ENCODE measurements around the gene RAD51. TPM values are rescaled to one million over a fixed set of nuclear protein-coding genes. Genes with fewer than 3 reads are reported as not detected.

The RAD51 gene
- total RNA-seq, 1 experiment from 2014 or later, result 22.5 TPM

GRCh38 chr15:40714144-40714543, 19.2 kb downstream of the RAD51 start:
- Histone ChIP-seq H2AFZ (no peak overlapping the region), H3K27me3 (ENCODE audit: insufficient read depth, low read depth) (no peaks in the 10 kb centered on the region), H3K4me2 (no peak overlapping the region), H3K4me1 (replicated peaks; ENCODE audit: insufficient read depth) (no peaks in the 10 kb centered on the region), H3K79me2 (ENCODE audit: low read depth) (no peaks in the 10 kb centered on the region), H3K36me3 (ENCODE audit: low read depth) (no peaks in the 10 kb centered on the region), H3F3A (ENCODE audit: insufficient read depth, low read depth) (no peaks in the 10 kb centered on the region), H3K9me3 (ENCODE audit: insufficient read depth, low read depth) (no peaks in the 10 kb centered on the region), H3K9me2 (ENCODE audit: insufficient read depth) (no peaks in the 10 kb centered on the region), H3K27ac (no peak overlapping the region), H3K4me3 (no peak overlapping the region), H4K20me1 (ENCODE audit: insufficient read depth) (no peaks in the 10 kb centered on the region)
- TF ChIP-seq, protein P1, sequence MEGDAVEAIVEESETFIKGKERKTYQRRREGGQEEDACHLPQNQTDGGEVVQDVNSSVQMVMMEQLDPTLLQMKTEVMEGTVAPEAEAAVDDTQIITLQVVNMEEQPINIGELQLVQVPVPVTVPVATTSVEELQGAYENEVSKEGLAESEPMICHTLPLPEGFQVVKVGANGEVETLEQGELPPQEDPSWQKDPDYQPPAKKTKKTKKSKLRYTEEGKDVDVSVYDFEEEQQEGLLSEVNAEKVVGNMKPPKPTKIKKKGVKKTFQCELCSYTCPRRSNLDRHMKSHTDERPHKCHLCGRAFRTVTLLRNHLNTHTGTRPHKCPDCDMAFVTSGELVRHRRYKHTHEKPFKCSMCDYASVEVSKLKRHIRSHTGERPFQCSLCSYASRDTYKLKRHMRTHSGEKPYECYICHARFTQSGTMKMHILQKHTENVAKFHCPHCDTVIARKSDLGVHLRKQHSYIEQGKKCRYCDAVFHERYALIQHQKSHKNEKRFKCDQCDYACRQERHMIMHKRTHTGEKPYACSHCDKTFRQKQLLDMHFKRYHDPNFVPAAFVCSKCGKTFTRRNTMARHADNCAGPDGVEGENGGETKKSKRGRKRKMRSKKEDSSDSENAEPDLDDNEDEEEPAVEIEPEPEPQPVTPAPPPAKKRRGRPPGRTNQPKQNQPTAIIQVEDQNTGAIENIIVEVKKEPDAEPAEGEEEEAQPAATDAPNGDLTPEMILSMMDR (conservative IDR thresholded peaks at IDR 0.05), result no peak
- TF ChIP-seq EZH2 (IDR thresholded peaks at IDR 0.05; ENCODE audit: low read depth), result no peak
- no TSS peak for BruUV-seq (replicated peaks)
- POLR2A ChIA-PET (ENCODE audit: unreplicated experiment), result no interaction called here
- intact Hi-C loops (cut with micrococcal nuclease; ENCODE audit: unreplicated experiment), result no loop called here
- CTCF ChIA-PET, result no interaction called here
- no peak for DNase-seq

DNA sequence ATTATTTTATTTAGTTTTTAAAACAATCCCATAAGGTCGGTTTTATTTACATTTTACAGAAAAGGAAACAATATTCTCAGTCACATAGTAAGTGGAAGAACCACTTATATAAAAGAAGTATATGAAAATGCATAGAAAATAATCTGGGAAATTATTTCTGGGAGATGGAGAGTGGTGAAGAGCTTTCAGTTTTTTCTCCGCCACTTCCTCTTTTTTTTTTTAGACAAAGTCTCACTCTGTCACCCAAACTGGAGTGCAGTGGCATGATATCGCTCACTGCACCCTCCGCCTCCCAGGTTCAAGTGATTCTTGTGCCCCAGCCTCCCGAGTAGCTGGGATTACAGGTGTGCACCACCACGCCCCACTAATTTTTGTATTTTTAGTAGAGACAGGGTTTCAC, 21.2 kb downstream of the RAD51 start:
- Histone ChIP-seq H3K27ac (no peak overlapping the region), H3K4me3 (no peak overlapping the region), H3K9me3 (ENCODE audit: insufficient read depth, low read depth) (no peaks in the 10 kb centered on the region), H2AFZ (no peak overlapping the region), H4K20me1 (ENCODE audit: insufficient read depth) (no peaks in the 10 kb centered on the region), H3K9me2 (ENCODE audit: insufficient read depth) (no peaks in the 10 kb centered on the region), H3F3A (ENCODE audit: insufficient read depth, low read depth) (no peaks in the 10 kb centered on the region), H3K27me3 (ENCODE audit: insufficient read depth, low read depth) (no peaks in the 10 kb centered on the region), H3K4me2 (no peak overlapping the region), H3K4me1 (replicated peaks; ENCODE audit: insufficient read depth) (no peaks in the 10 kb centered on the region), H3K36me3 (ENCODE audit: low read depth) (no peaks in the 10 kb centered on the region), H3K79me2 (ENCODE audit: low read depth) (no peaks in the 10 kb centered on the region)
- DNase-seq, result no peak
- intact Hi-C loops (cut with micrococcal nuclease; ENCODE audit: unreplicated experiment), result no loop called here
- TF ChIP-seq EZH2 (IDR thresholded peaks at IDR 0.05; ENCODE audit: low read depth), result no peak
- TF ChIP-seq, protein P1 (conservative IDR thresholded peaks at IDR 0.05), result no peak
- POLR2A ChIA-PET (ENCODE audit: unreplicated experiment), result no interaction called here
- BruUV-seq (replicated peaks), result no TSS peak
- CTCF ChIA-PET, result no interaction called here

GRCh38 chr15:40721701-40722100, 26.7 kb downstream of the RAD51 start:
- Histone ChIP-seq H4K20me1 (ENCODE audit: insufficient read depth) (no peaks in the 10 kb centered on the region), H3F3A (ENCODE audit: insufficient read depth, low read depth) (peaks cover 3% of the 10 kb centered on the region; the same call in 1 of the 2 replicates), H3K27ac (no peak overlapping the region), H3K9me3 (ENCODE audit: insufficient read depth, low read depth) (no peaks in the 10 kb centered on the region), H3K36me3 (ENCODE audit: low read depth) (no peaks in the 10 kb centered on the region), H3K4me2 (no peak overlapping the region), H3K79me2 (ENCODE audit: low read depth) (no peaks in the 10 kb centered on the region), H3K9me2 (ENCODE audit: insufficient read depth) (no peaks in the 10 kb centered on the region), H2AFZ (no peak overlapping the region), H3K27me3 (ENCODE audit: insufficient read depth, low read depth) (no peaks in the 10 kb centered on the region), H3K4me3 (no peak overlapping the region), H3K4me1 (replicated peaks; ENCODE audit: insufficient read depth) (no peaks in the 10 kb centered on the region)
- CTCF ChIA-PET, result no interaction called here
- BruUV-seq (replicated peaks), result no TSS peak
- POLR2A ChIA-PET (ENCODE audit: unreplicated experiment), result no interaction called here
- no peak for DNase-seq
- intact Hi-C loops (cut with micrococcal nuclease; ENCODE audit: unreplicated experiment), result no loop called here
- TF ChIP-seq, protein P1 (conservative IDR thresholded peaks at IDR 0.05), result no peak
- no peak for TF ChIP-seq EZH2 (IDR thresholded peaks at IDR 0.05; ENCODE audit: low read depth)

Measured in PC-9 (cell line).